Suprapubic skin (tissue), 4 donors: ENCODE results near the gene ERC2.

Experiments
- POLR2A ChIP-seq, 2 donors: fragments of 450-650 bp; IDR thresholded peaks; one replicate each; pipeline ENCODE4 v1.6.1; 2017; ENCODE audit warnings: antibody characterized with exemption in 2 of 2, mild to moderate bottlenecking in 2 of 2, moderate library complexity in 2 of 2
- POLR2AphosphoS5 ChIP-seq, 3 donors: sonication (generic); formaldehyde crosslinking; IDR thresholded peaks; one replicate each; pipeline ENCODE4 v1.6.1; 2017; ENCODE audit warnings: antibody characterized with exemption in 3 of 3
- TF ChIP-seq, protein P1 (sequence below), 2 donors: fragments of 200-600 bp in 1 of 2; fragments of 450-650 bp in 1 of 2; sonication (generic) in 1 of 2; IDR thresholded peaks; one replicate each; pipeline ENCODE4 v1.5.1; 2016 to 2019; ENCODE audit warnings: antibody characterized with exemption in 2 of 2, mild to moderate bottlenecking in 1 of 2, moderate library complexity in 1 of 2

DNA sequence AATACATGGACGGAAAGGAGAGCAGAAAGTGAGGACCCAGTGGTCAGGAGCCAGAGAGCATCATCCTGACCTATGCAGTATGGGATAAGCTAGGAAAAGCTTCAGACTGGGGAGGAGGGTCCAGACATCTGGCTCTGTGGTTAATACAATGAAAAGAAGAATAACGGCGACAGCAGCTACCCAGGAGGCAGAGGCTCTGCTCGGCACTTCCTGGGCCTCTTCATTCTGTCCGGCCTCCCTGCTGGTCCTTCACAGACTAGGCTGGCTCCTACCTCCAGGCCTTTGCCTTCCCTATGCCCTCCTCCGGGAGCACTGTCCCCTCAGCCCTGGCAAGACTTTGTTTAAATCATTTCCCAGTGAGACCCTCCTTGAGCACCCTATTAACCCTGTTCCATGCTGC, 922.3 kb downstream of the ERC2 start:
- TF ChIP-seq, protein P1, sequence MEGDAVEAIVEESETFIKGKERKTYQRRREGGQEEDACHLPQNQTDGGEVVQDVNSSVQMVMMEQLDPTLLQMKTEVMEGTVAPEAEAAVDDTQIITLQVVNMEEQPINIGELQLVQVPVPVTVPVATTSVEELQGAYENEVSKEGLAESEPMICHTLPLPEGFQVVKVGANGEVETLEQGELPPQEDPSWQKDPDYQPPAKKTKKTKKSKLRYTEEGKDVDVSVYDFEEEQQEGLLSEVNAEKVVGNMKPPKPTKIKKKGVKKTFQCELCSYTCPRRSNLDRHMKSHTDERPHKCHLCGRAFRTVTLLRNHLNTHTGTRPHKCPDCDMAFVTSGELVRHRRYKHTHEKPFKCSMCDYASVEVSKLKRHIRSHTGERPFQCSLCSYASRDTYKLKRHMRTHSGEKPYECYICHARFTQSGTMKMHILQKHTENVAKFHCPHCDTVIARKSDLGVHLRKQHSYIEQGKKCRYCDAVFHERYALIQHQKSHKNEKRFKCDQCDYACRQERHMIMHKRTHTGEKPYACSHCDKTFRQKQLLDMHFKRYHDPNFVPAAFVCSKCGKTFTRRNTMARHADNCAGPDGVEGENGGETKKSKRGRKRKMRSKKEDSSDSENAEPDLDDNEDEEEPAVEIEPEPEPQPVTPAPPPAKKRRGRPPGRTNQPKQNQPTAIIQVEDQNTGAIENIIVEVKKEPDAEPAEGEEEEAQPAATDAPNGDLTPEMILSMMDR (IDR thresholded peaks at IDR 0.05) = no peak
- TF ChIP-seq POLR2A (IDR thresholded peaks at IDR 0.05) (no peak), POLR2AphosphoS5 (IDR thresholded peaks at IDR 0.05) (no peak)
